ENCODE measurements around the gene SLN. TPM values are rescaled to one million over a fixed set of nuclear protein-coding genes. Genes with fewer than 3 reads are reported as not detected.
A peak's percentile ranks its signal among the peaks of the same experiment; 100 is the strongest.

Gene SLN
- total RNA-seq, 1 donor from 2014 or later, result not detected

- H3K9me3 ChIP-seq, result no peaks in the 10 kb centered on the region
- intact Hi-C loops (cut with DNase I), result loop anchor here (2.0 kb wide), 2 partner anchors 113 to 125 kb away; partner anchors contain the start of gene ALKBH8
- no peaks in the 10 kb centered on the region for H3K36me3 ChIP-seq
- peak in 1 of 2 donors; percentile 83 for DNase-seq (ENCODE audit: low spot score in 2 of 2)
- H3K4me3 ChIP-seq, result peak overlapping the region in 1 of 2 donors; percentile 49
- H3K4me1 ChIP-seq, result peaks cover 0 to 13% of the 10 kb centered on the region in 2 donors
- H3K27ac ChIP-seq, result no peak overlapping the region
- TF ChIP-seq CTCF (IDR thresholded peaks at IDR 0.05), result peak; percentile 50 to 67 (median 63)
- no peaks in the 10 kb centered on the region for H3K27me3 ChIP-seq
Observed at GRCh38 chr11:107689317-107690202, 22.3 kb downstream of the SLN start.

- H3K9me3 ChIP-seq, result no peaks in the 10 kb centered on the region
- no peak overlapping the region for H3K4me3 ChIP-seq
- no peaks in the 10 kb centered on the region for H3K36me3 ChIP-seq
- intact Hi-C loops (cut with DNase I), result loop anchor here (2.0 kb wide), 2 partner anchors 112 to 124 kb away; partner anchors contain the start of gene ALKBH8
- TF ChIP-seq CTCF (IDR thresholded peaks at IDR 0.05), result no peak
- no peak overlapping the region for H3K27ac ChIP-seq
- peaks cover 0 to 13% of the 10 kb centered on the region in 2 donors for H3K4me1 ChIP-seq
- no peaks in the 10 kb centered on the region for H3K27me3 ChIP-seq
- DNase-seq (ENCODE audit: low spot score in 2 of 2), result no peak
Observed at GRCh38 chr11:107688322-107688918, 23.4 kb downstream of the SLN start.

- no peaks in the 10 kb centered on the region for H3K4me1 ChIP-seq
- H3K36me3 ChIP-seq, result no peaks in the 10 kb centered on the region
Observed at GRCh38 chr11:107683807-107684206, 28.0 kb downstream of the SLN start.

GRCh38 chr11:107683061-107683460, 28.8 kb downstream of the SLN start:
- no peak for TF ChIP-seq CTCF (IDR thresholded peaks at IDR 0.05)
- Histone ChIP-seq H3K27ac (no peak overlapping the region), H3K36me3 (no peaks in the 10 kb centered on the region), H3K4me3 (no peak overlapping the region), H3K27me3 (no peaks in the 10 kb centered on the region), H3K4me1 (no peaks in the 10 kb centered on the region), H3K9me3 (no peaks in the 10 kb centered on the region)
- intact Hi-C loops (cut with DNase I), result no loop called here
- DNase-seq (ENCODE audit: low spot score in 2 of 2), result no peak

More at GRCh38 chr11:107683807-107684206, 28.0 kb downstream of the SLN start:
- Histone ChIP-seq H3K27ac (no peak overlapping the region), H3K9me3 (no peaks in the 10 kb centered on the region), H3K27me3 (no peaks in the 10 kb centered on the region), H3K4me3 (no peak overlapping the region)
- intact Hi-C loops (cut with DNase I), result no loop called here
- no peak for TF ChIP-seq CTCF (IDR thresholded peaks at IDR 0.05)
- DNase-seq (ENCODE audit: low spot score in 2 of 2), result no peak

- Histone ChIP-seq H3K4me3 (no peak overlapping the region), H3K27me3 (no peaks in the 10 kb centered on the region), H3K9me3 (no peaks in the 10 kb centered on the region), H3K27ac (no peak overlapping the region), H3K36me3 (no peaks in the 10 kb centered on the region), H3K4me1 (no peaks in the 10 kb centered on the region)
- intact Hi-C loops (cut with DNase I), result no loop called here
- no peak for DNase-seq (ENCODE audit: low spot score in 2 of 2)
- TF ChIP-seq CTCF (IDR thresholded peaks at IDR 0.05), result no peak
Observed at GRCh38 chr11:107682572-107682971, 29.3 kb downstream of the SLN start.

All from ascending aorta (tissue), 2 donors.